ENCODE measurements around the gene PPP1CA.

- TF ChIP-seq, protein P1, sequence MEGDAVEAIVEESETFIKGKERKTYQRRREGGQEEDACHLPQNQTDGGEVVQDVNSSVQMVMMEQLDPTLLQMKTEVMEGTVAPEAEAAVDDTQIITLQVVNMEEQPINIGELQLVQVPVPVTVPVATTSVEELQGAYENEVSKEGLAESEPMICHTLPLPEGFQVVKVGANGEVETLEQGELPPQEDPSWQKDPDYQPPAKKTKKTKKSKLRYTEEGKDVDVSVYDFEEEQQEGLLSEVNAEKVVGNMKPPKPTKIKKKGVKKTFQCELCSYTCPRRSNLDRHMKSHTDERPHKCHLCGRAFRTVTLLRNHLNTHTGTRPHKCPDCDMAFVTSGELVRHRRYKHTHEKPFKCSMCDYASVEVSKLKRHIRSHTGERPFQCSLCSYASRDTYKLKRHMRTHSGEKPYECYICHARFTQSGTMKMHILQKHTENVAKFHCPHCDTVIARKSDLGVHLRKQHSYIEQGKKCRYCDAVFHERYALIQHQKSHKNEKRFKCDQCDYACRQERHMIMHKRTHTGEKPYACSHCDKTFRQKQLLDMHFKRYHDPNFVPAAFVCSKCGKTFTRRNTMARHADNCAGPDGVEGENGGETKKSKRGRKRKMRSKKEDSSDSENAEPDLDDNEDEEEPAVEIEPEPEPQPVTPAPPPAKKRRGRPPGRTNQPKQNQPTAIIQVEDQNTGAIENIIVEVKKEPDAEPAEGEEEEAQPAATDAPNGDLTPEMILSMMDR (IDR thresholded peaks at IDR 0.05), result no peak
- TF ChIP-seq EZH2 (IDR thresholded peaks at IDR 0.05; ENCODE audit: borderline replicate concordance, insufficient read depth, low read depth, low read length, poor library complexity, severe bottlenecking), result no peak
Measured at GRCh38 chr11:67409261-67409666, 7.6 kb upstream of the PPP1CA start.

All from B cell (primary cell).